H9 (cell line): Measurements from ENCODE around the gene TRPC4AP. TPM values are rescaled to one million over a fixed set of nuclear protein-coding genes. Genes with fewer than 3 reads are reported as not detected.

Experiments used
- DNase-seq: peaks from one replicate; pipeline ENCODE4 v3.0.0-alpha.2; 2017
- H2AFZ ChIP-seq: one replicate; pipeline ENCODE4 v1.6.1; 2013; ENCODE audit warnings: mild to moderate bottlenecking, low read length, control low read depth, moderate library complexity
- H2AK5ac ChIP-seq: 2 replicates; pipeline ENCODE4 v1.6.1; 2013; ENCODE audit warnings: low read length, control low read depth, mixed read lengths; ENCODE audit not compliant: insufficient read length
- H2BK120ac ChIP-seq: one replicate; pipeline ENCODE4 v1.6.1; 2013; ENCODE audit warnings: low read depth, mild to moderate bottlenecking, low read length, control low read depth, inconsistent platforms; ENCODE audit not compliant: poor library complexity, severe bottlenecking
- H2BK12ac ChIP-seq: 2 replicates; pipeline ENCODE4 v1.6.1; 2013; ENCODE audit warnings: low read length, control low read depth, mixed read lengths, low read depth; ENCODE audit not compliant: insufficient read length
- H2BK15ac ChIP-seq: 2 replicates; pipeline ENCODE4 v1.6.1; 2013; ENCODE audit warnings: low read depth, low read length, control low read depth
- H2BK20ac ChIP-seq: one replicate; pipeline ENCODE4 v1.6.1; 2013; ENCODE audit warnings: low read depth, mild to moderate bottlenecking, low read length, control low read depth, inconsistent platforms; ENCODE audit not compliant: poor library complexity, severe bottlenecking
- H2BK5ac ChIP-seq: 2 replicates; pipeline ENCODE4 v1.6.1; 2013; ENCODE audit warnings: low read length, control low read depth, mixed read lengths; ENCODE audit not compliant: insufficient read length
- H3K14ac ChIP-seq: 2 replicates; pipeline ENCODE4 v1.6.1; 2013; ENCODE audit warnings: low read length, control low read depth; ENCODE audit not compliant: insufficient read depth
- H3K18ac ChIP-seq: 2 replicates; pipeline ENCODE4 v1.6.1; 2013; ENCODE audit warnings: low read depth, mild to moderate bottlenecking, mixed read lengths, low read length, control low read depth; ENCODE audit not compliant: insufficient read length
- H3K23ac ChIP-seq: 2 replicates; pipeline ENCODE4 v1.6.1; 2013; ENCODE audit warnings: low read length, control low read depth, mixed read lengths, low read depth; ENCODE audit not compliant: insufficient read length
- H3K23me2 ChIP-seq: 2 replicates; pipeline ENCODE4 v1.6.1; 2013; ENCODE audit warnings: low read depth, mild to moderate bottlenecking, mixed read lengths, low read length, control low read depth; ENCODE audit not compliant: insufficient read length, poor library complexity, severe bottlenecking
- H3K27ac ChIP-seq: 2 replicates; pipeline ENCODE4 v1.5.1; 2013; ENCODE audit warnings: low read length, control low read depth, mixed read lengths, low read depth; ENCODE audit not compliant: insufficient read length
- H3K27me3 ChIP-seq: 2 replicates; pipeline ENCODE4 v1.6.1; 2013; ENCODE audit warnings: low read length, control low read depth, inconsistent platforms; ENCODE audit not compliant: insufficient read depth
- H3K4ac ChIP-seq: 2 replicates; pipeline ENCODE4 v1.6.1; 2013; ENCODE audit warnings: low read depth, mild to moderate bottlenecking, control low read depth, inconsistent platforms, low read length, moderate library complexity
- H3K4me1 ChIP-seq: 2 replicates; pipeline ENCODE4 v1.6.1; 2013; ENCODE audit warnings: low read length, control low read depth, inconsistent platforms; ENCODE audit not compliant: insufficient read depth
- H3K4me2 ChIP-seq: 2 replicates; pipeline ENCODE4 v1.6.1; 2013; ENCODE audit warnings: low read length, control low read depth, mixed read lengths; ENCODE audit not compliant: insufficient read length, insufficient read depth
- H3K56ac ChIP-seq: 2 replicates; pipeline ENCODE4 v1.6.1; 2013; ENCODE audit warnings: low read depth, mild to moderate bottlenecking, mixed read lengths, low read length, control low read depth; ENCODE audit not compliant: insufficient read length
- H3K79me1 ChIP-seq: 2 replicates; pipeline ENCODE4 v1.6.1; 2013; ENCODE audit warnings: low read depth, mild to moderate bottlenecking, moderate library complexity, low read length, control low read depth, inconsistent platforms; ENCODE audit not compliant: insufficient read depth, poor library complexity, severe bottlenecking
- H3K79me2 ChIP-seq: 2 replicates; pipeline ENCODE4 v1.6.1; 2013; ENCODE audit warnings: low read length, control low read depth, inconsistent platforms; ENCODE audit not compliant: insufficient read depth
- H3K9ac ChIP-seq: 2 replicates; pipeline ENCODE4 v1.6.1; 2013; ENCODE audit warnings: low read length, control low read depth, mixed read lengths; ENCODE audit not compliant: insufficient read length; ENCODE audit errors: extremely low read depth
- H3K9me3 ChIP-seq: one replicate; pipeline ENCODE4 v1.6.1; 2013; ENCODE audit warnings: low read depth, low read length, inconsistent platforms; ENCODE audit not compliant: control insufficient read depth
- H3T11ph ChIP-seq: one replicate; pipeline ENCODE4 v1.6.1; 2013; ENCODE audit warnings: mild to moderate bottlenecking, low read length, control low read depth, inconsistent platforms
- H4K20me1 ChIP-seq: one replicate; pipeline ENCODE4 v1.6.1; 2013; ENCODE audit not compliant: control insufficient read depth, insufficient read length, insufficient read depth
- H4K5ac ChIP-seq: 2 replicates; pipeline ENCODE4 v1.6.1; 2013; ENCODE audit warnings: low read depth, mild to moderate bottlenecking, mixed read lengths, low read length, control low read depth; ENCODE audit not compliant: insufficient read length
- H4K8ac ChIP-seq: replicated peaks from 2 replicates; pipeline ENCODE4 v1.6.1; 2013; ENCODE audit warnings: low read length, control low read depth, mixed read lengths, low read depth; ENCODE audit not compliant: insufficient read length
- H4K91ac ChIP-seq: 2 replicates; pipeline ENCODE4 v1.6.1; 2013; ENCODE audit warnings: low read depth, mild to moderate bottlenecking, moderate library complexity, mixed read lengths, low read length, control low read depth; ENCODE audit not compliant: insufficient read length
- H3K27ac Mint-ChIP-seq, 3 experiments: 2 replicates in 2 of 3; 3 replicates in 1 of 3; pipeline ENCODE4 v1.8.0; 2020 to 2021; ENCODE audit warnings: mixed read lengths in 3 of 3, mild to moderate bottlenecking in 1 of 3, moderate library complexity in 1 of 3
- H3K27me3 Mint-ChIP-seq: 2 replicates; pipeline ENCODE4 v1.8.0; 2021; ENCODE audit warnings: low read depth, mild to moderate bottlenecking, moderate library complexity, mixed read lengths
- H3K36me3 Mint-ChIP-seq, 3 experiments: 2 replicates in 2 of 3; 3 replicates in 1 of 3; pipeline ENCODE4 v1.8.0; 2020 to 2021; ENCODE audit warnings: low read depth in 3 of 3, mixed read lengths in 3 of 3; ENCODE audit not compliant: insufficient read depth in 1 of 3
- H3K4me1 Mint-ChIP-seq, 2 experiments: 2 replicates each; pipeline ENCODE4 v1.8.0; 2020; ENCODE audit warnings: mixed read lengths in 2 of 2
- H3K4me3 Mint-ChIP-seq, 2 experiments: 2 replicates in 1 of 2; 3 replicates in 1 of 2; pipeline ENCODE4 v1.8.0; 2020 to 2021; ENCODE audit warnings: mild to moderate bottlenecking in 2 of 2, mixed read lengths in 2 of 2, moderate library complexity in 1 of 2
- H3K9me3 Mint-ChIP-seq, 2 experiments: 2 replicates in 1 of 2; 3 replicates in 1 of 2; pipeline ENCODE4 v1.8.0; 2020; ENCODE audit warnings: mild to moderate bottlenecking in 2 of 2, mixed read lengths in 2 of 2, moderate library complexity in 1 of 2
- WGBS: extraction: QIAGEN DNeasy Blood & Tissue Kit; methylation state at CpG from one replicate; pipeline ENCODE4 v1.1.7; 2013; ENCODE audit warnings: missing lambda C conversion rate, low lambda C conversion rate, mixed read lengths; ENCODE audit not compliant: insufficient read length; ENCODE audit errors: extremely low coverage; 5-methylcytosine and 5-hydroxymethylcytosine counted together
- total RNA-seq: library from RNA; stranded (reverse); gene quantifications from 2 replicates; pipeline ENCODE4 v1.2.1, GENCODE V29; 2021
- TF ChIP-seq, protein P1 (sequence below): fragments of 200-600 bp; sonication (generic); conservative IDR thresholded peaks from 3 replicates; pipeline ENCODE4 v1.8.0; 2021; ENCODE audit warnings: antibody characterized with exemption, mild to moderate bottlenecking

TRPC4AP gene
- total RNA-seq, 1 experiment from 2014 or later: 93.9 TPM

DNA sequence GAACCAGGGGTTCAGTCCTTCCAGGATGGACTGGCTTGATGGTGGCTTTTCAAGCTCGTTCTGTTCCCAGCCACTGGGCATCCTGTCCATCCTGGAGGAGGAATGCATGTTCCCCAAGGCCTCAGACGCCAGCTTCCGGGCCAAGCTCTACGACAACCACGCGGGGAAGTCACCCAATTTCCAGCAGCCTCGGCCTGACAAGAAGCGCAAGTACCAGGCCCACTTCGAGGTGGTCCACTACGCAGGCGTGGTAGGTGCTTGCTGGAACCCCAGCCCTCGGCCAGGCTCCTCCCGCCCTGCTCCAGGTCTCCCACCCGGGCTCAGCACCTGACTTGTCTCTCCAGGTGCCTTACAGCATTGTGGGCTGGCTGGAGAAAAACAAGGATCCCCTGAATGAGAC, 102.9 kb downstream of the TRPC4AP start:
- H3K4me2 ChIP-seq: no peak overlapping the region
- WGBS: no CpG with 5 or more reads among the region's 14 CpGs
- H3K14ac ChIP-seq: no peak overlapping the region
- no peak overlapping the region for H2BK5ac ChIP-seq
- DNase-seq: no peak
- no peak overlapping the region for H3K18ac ChIP-seq
- TF ChIP-seq, protein P1, sequence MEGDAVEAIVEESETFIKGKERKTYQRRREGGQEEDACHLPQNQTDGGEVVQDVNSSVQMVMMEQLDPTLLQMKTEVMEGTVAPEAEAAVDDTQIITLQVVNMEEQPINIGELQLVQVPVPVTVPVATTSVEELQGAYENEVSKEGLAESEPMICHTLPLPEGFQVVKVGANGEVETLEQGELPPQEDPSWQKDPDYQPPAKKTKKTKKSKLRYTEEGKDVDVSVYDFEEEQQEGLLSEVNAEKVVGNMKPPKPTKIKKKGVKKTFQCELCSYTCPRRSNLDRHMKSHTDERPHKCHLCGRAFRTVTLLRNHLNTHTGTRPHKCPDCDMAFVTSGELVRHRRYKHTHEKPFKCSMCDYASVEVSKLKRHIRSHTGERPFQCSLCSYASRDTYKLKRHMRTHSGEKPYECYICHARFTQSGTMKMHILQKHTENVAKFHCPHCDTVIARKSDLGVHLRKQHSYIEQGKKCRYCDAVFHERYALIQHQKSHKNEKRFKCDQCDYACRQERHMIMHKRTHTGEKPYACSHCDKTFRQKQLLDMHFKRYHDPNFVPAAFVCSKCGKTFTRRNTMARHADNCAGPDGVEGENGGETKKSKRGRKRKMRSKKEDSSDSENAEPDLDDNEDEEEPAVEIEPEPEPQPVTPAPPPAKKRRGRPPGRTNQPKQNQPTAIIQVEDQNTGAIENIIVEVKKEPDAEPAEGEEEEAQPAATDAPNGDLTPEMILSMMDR: no peak
- no peaks in the 10 kb centered on the region; the same call in 1 of the 2 replicates for H3K4me1 ChIP-seq
- H3K36me3 Mint-ChIP-seq: peaks cover 0 to 5% (median 0%) of the 10 kb centered on the region in 3 experiments; a peak in 3 of 7 replicates
- no peaks in the 10 kb centered on the region for H3K79me1 ChIP-seq
- H3K4me1 Mint-ChIP-seq: peaks cover 26 to 27% of the 10 kb centered on the region in 2 experiments
- H3K27me3 Mint-ChIP-seq: peaks cover 41% of the 10 kb centered on the region
- no peaks in the 10 kb centered on the region for H3K9me3 ChIP-seq
- no peak overlapping the region for H2AFZ ChIP-seq
- H3T11ph ChIP-seq: no peak overlapping the region
- no peak overlapping the region for H3K27ac ChIP-seq
- no peaks in the 10 kb centered on the region for H3K27me3 ChIP-seq
- H3K9ac ChIP-seq: no peak overlapping the region
- H4K20me1 ChIP-seq: no peaks in the 10 kb centered on the region
- no peaks in the 10 kb centered on the region for H3K79me2 ChIP-seq
- no peaks in the 10 kb centered on the region for H3K9me3 Mint-ChIP-seq
- no peaks in the 10 kb centered on the region for H3K23me2 ChIP-seq
- H2AK5ac ChIP-seq: no peak overlapping the region
- no peak overlapping the region for H3K23ac ChIP-seq
- no peak overlapping the region; a peak in 1 of 7 replicates for H3K27ac Mint-ChIP-seq
- no peak overlapping the region for H3K56ac ChIP-seq
- H2BK20ac ChIP-seq: no peak overlapping the region
- H2BK15ac ChIP-seq: no peak overlapping the region
- no peak overlapping the region for H4K91ac ChIP-seq
- no peak overlapping the region for H3K4me3 Mint-ChIP-seq
- H2BK120ac ChIP-seq: no peak overlapping the region
- H4K5ac ChIP-seq: no peak overlapping the region
- no peak overlapping the region for H2BK12ac ChIP-seq
- H3K4ac ChIP-seq: no peak overlapping the region
- no peak overlapping the region for H4K8ac ChIP-seq
